SU-DHL-6 (cell line): ENCODE measurements around the gene MKS1.

ENCODE experiments used
- H2AFZ ChIP-seq: fragments of 200-600 bp; sonication (generic); 2 replicates; pipeline ENCODE4 v1.6.1; 2014; ENCODE audit warnings: low read depth, mild to moderate bottlenecking, moderate library complexity, mixed read lengths, antibody characterized with exemption, low read length; ENCODE audit not compliant: severe bottlenecking
- H3F3A ChIP-seq: fragments of 200-600 bp; shearing (Covaris generic); 2 replicates; pipeline ENCODE4 v1.6.0; 2016; ENCODE audit warnings: antibody characterized with exemption, mild to moderate bottlenecking; ENCODE audit not compliant: insufficient read depth
- H3K27ac ChIP-seq: fragments of 200-600 bp; sonication (generic); 2 replicates; pipeline ENCODE4 v1.5.1; 2016; ENCODE audit warnings: low read depth, mild to moderate bottlenecking, low read length, moderate library complexity, mixed read lengths
- H3K27me3 ChIP-seq: fragments of 200-600 bp; sonication (generic), shearing (Covaris generic); 2 replicates; pipeline ENCODE4 v1.6.0; 2014; ENCODE audit warnings: mild to moderate bottlenecking, low read length
- H3K36me3 ChIP-seq: fragments of 200-600 bp; sonication (generic); 2 replicates; pipeline ENCODE4 v1.6.1; 2014; ENCODE audit warnings: mild to moderate bottlenecking, low read length, mixed read lengths
- H3K4me2 ChIP-seq: fragments of 300-600, 200-600 bp; shearing (Covaris generic), sonication (generic); 2 replicates; pipeline ENCODE4 v1.6.0; 2014; ENCODE audit warnings: low read length, low read depth, mild to moderate bottlenecking; ENCODE audit not compliant: poor library complexity, severe bottlenecking
- H3K4me3 ChIP-seq: fragments of 200-600 bp; sonication (generic); 2 replicates; pipeline ENCODE4 v1.5.1; 2014; ENCODE audit warnings: antibody characterized with exemption, low read length, mild to moderate bottlenecking, mixed read lengths; ENCODE audit not compliant: insufficient read depth, poor library complexity, severe bottlenecking
- H3K79me2 ChIP-seq: fragments of 200-600 bp; sonication (generic); 2 replicates; pipeline ENCODE4 v1.6.1; 2014; ENCODE audit warnings: mild to moderate bottlenecking, low read length, moderate library complexity; ENCODE audit not compliant: insufficient read depth
- H3K9ac ChIP-seq: fragments of 200-600 bp; sonication (generic); 2 replicates; pipeline ENCODE4 v1.7.0; 2014; ENCODE audit warnings: mild to moderate bottlenecking, low read length
- H3K9me2 ChIP-seq: fragments of 200-600 bp; sonication (generic); replicated peaks from 2 replicates; pipeline ENCODE4 v1.6.1; 2014; ENCODE audit warnings: low read length; ENCODE audit not compliant: insufficient read depth
- H3K9me3 ChIP-seq: fragments of 200-600 bp; sonication (generic); 2 replicates; pipeline ENCODE4 v1.6.1; 2014; ENCODE audit warnings: low read length, mixed read lengths; ENCODE audit not compliant: insufficient read depth
- H4K20me1 ChIP-seq: fragments of 200-600 bp; sonication (generic); 2 replicates; pipeline ENCODE4 v1.6.1; 2014; ENCODE audit warnings: low read depth, mild to moderate bottlenecking, antibody characterized with exemption, low read length, moderate library complexity, mixed read lengths
- CTCF ChIP-seq: fragments of 200-600 bp; sonication (generic); IDR thresholded peaks from one replicate; pipeline ENCODE4 v1.5.1; 2017; ENCODE audit warnings: antibody characterized with exemption, mild to moderate bottlenecking, low read length, moderate library complexity; ENCODE audit not compliant: insufficient read depth, poor library complexity, severe bottlenecking
- EZH2phosphoT487 ChIP-seq: fragments of 200-600 bp; sonication (generic), shearing (Covaris generic); conservative IDR thresholded peaks from 2 replicates; pipeline ENCODE4 v1.6.1; 2018; ENCODE audit warnings: mild to moderate bottlenecking, antibody characterized with exemption, low read length, moderate library complexity, mixed read lengths

The MKS1 gene

GRCh38 chr17:58186591-58186990 is 32.5 kb downstream of the MKS1 start:
- Histone ChIP-seq H3F3A (no peaks in the 10 kb centered on the region), H3K4me3 (no peak overlapping the region), H3K9ac (no peak overlapping the region), H2AFZ (no peak overlapping the region), H3K4me2 (no peak overlapping the region), H3K9me3 (no peaks in the 10 kb centered on the region), H3K27ac (no peak overlapping the region), H3K27me3 (no peaks in the 10 kb centered on the region), H4K20me1 (no peaks in the 10 kb centered on the region), H3K9me2 (no peaks in the 10 kb centered on the region), H3K79me2 (no peaks in the 10 kb centered on the region), H3K36me3 (no peaks in the 10 kb centered on the region)
- TF ChIP-seq EZH2phosphoT487 = no peak
- TF ChIP-seq CTCF = no peak

GRCh38 chr17:58184986-58185761 is 33.9 kb downstream of the MKS1 start:
- Histone ChIP-seq H2AFZ (no peak overlapping the region), H3K36me3 (no peaks in the 10 kb centered on the region), H4K20me1 (no peaks in the 10 kb centered on the region), H3K27ac (no peak overlapping the region), H3K9me3 (no peaks in the 10 kb centered on the region), H3K79me2 (no peaks in the 10 kb centered on the region), H3K4me2 (no peak overlapping the region), H3K4me3 (no peak overlapping the region), H3K9ac (no peak overlapping the region), H3K9me2 (no peaks in the 10 kb centered on the region), H3K27me3 (no peaks in the 10 kb centered on the region), H3F3A (no peaks in the 10 kb centered on the region)
- TF ChIP-seq EZH2phosphoT487 = no peak
- no peak for TF ChIP-seq CTCF

GRCh38 chr17:58184308-58184985 is 34.6 kb downstream of the MKS1 start:
- Histone ChIP-seq H3K4me3 (no peak overlapping the region), H3K4me2 (no peak overlapping the region), H4K20me1 (no peaks in the 10 kb centered on the region), H3K27me3 (no peaks in the 10 kb centered on the region), H3K9ac (no peak overlapping the region), H3K79me2 (no peaks in the 10 kb centered on the region), H3K27ac (no peak overlapping the region), H2AFZ (no peak overlapping the region), H3K9me2 (no peaks in the 10 kb centered on the region), H3K9me3 (no peaks in the 10 kb centered on the region), H3K36me3 (no peaks in the 10 kb centered on the region), H3F3A (no peaks in the 10 kb centered on the region)
- TF ChIP-seq CTCF = no peak
- TF ChIP-seq EZH2phosphoT487 = no peak
